ENCODE measurements around the gene BTBD16. TPM values are rescaled to one million over a fixed set of nuclear protein-coding genes. Genes with fewer than 3 reads are reported as not detected.
A peak's percentile ranks its signal among the peaks of the same experiment; 100 is the strongest.

Gene BTBD16
- total and polyA plus RNA-seq, 2 donors from 2014 or later = 0.34 to 1.2 TPM

DNA sequence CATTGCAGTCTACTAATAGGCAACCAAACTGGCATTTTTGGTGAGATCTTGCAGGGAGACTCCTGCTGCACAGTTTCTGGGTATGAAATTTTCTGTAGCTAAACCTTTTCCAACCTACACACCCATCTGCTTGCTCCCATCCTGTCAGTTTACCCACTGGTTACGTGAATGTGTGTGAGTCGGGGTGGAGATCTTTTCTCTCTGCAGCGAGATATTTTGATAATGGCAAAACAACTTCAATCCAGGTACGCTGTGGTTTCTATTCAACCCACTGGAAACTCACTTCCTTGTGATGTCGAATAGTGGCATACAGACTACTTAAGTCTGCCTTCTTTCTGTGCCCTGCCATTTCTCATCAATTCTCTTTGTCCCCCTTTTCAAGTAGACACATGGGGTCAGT is 107.9 kb downstream of the BTBD16 start:
- TF ChIP-seq CTCF (IDR thresholded peaks at IDR 0.05; ENCODE audit: borderline replicate concordance, extremely low read depth, insufficient read depth) = no peak
- FAIRE-seq (no peak), DNase-seq (no peak)
- intact Hi-C loops (cut with DNase I) = no loop called here
- no peaks in the 10 kb centered on the region for H3K36me3 ChIP-seq (ENCODE audit: control insufficient read depth in 2 of 3, insufficient read depth in 3 of 3, low read length in 3 of 3)
- H3K4me1 ChIP-seq (ENCODE audit: control insufficient read depth in 2 of 3, insufficient read depth in 2 of 3, low read depth in 1 of 3, low read length in 3 of 3) = peaks cover 0 to 13% (median 5%) of the 10 kb centered on the region in 3 donors
- no peak overlapping the region for H3K9ac ChIP-seq (ENCODE audit: low read length in 3 of 3)
- H3K27ac ChIP-seq (ENCODE audit: low read depth in 2 of 2, low read length in 2 of 2) = no peak overlapping the region
- no peaks in the 10 kb centered on the region for H3K27me3 ChIP-seq (ENCODE audit: control insufficient read depth, insufficient read depth, low read length)
- H3K4me3 ChIP-seq (ENCODE audit: low read length in 3 of 3) = no peak overlapping the region
- no peaks in the 10 kb centered on the region for H3K9me3 ChIP-seq (ENCODE audit: control insufficient read depth in 2 of 3, insufficient read depth in 1 of 3, low read length in 3 of 3)

DNA sequence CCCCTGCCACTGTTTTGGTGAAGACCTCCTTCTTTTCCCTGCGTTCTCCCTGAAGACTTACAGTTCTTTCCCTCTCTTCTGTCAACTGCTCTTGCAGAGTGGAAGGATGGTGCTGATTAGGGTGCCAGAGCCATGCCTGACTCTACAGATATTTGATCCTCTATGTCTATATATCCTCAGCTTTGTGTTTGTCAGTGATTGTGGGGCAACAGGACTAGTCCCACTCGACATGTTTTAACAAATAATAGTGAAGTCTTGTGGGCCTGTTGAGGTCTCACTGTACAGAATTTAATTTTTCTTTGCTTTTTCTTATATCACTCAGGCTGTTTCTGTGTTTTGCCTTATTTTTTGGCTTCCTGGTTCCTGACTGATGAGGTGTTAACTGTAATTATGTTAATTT is 108.4 kb downstream of the BTBD16 start:
- no peaks in the 10 kb centered on the region for H3K27me3 ChIP-seq (ENCODE audit: control insufficient read depth, insufficient read depth, low read length)
- H3K36me3 ChIP-seq (ENCODE audit: control insufficient read depth in 2 of 3, insufficient read depth in 3 of 3, low read length in 3 of 3) = no peaks in the 10 kb centered on the region
- FAIRE-seq = no peak
- H3K9ac ChIP-seq (ENCODE audit: low read length in 3 of 3) = no peak overlapping the region
- H3K4me3 ChIP-seq (ENCODE audit: low read length in 3 of 3) = no peak overlapping the region
- H3K27ac ChIP-seq (ENCODE audit: low read depth in 2 of 2, low read length in 2 of 2) = no peak overlapping the region
- no peaks in the 10 kb centered on the region for H3K9me3 ChIP-seq (ENCODE audit: control insufficient read depth in 2 of 3, insufficient read depth in 1 of 3, low read length in 3 of 3)
- intact Hi-C loops (cut with DNase I) = no loop called here
- no peak for DNase-seq
- no peak for TF ChIP-seq CTCF (IDR thresholded peaks at IDR 0.05; ENCODE audit: borderline replicate concordance, extremely low read depth, insufficient read depth)
- peaks cover 0 to 13% (median 5%) of the 10 kb centered on the region in 3 donors for H3K4me1 ChIP-seq (ENCODE audit: control insufficient read depth in 2 of 3, insufficient read depth in 2 of 3, low read depth in 1 of 3, low read length in 3 of 3)

DNA sequence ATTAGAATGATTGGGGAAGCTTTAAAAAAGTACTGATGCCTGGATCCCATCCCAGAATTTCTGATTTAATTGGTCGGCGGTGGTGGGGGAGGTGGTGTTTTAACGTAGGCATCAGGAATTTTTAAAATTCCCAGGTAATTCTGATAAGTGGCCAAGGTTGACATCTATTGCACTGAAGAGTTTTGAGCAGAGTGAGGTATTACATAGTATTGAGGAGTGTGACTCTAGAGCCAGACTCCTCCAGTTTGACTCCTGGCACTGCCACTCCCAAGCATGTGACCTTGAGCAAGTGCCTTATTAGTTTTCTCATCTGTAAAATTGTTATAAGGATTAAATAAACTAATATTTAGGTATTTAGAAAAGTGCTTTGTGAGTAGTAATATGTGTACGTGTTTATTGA is 109.6 kb downstream of the BTBD16 start:
- Histone ChIP-seq H3K9ac (ENCODE audit: low read length in 3 of 3) (no peak overlapping the region), H3K9me3 (ENCODE audit: control insufficient read depth in 2 of 3, insufficient read depth in 1 of 3, low read length in 3 of 3) (no peaks in the 10 kb centered on the region), H3K4me3 (ENCODE audit: low read length in 3 of 3) (peak overlapping the region in 1 of 3 donors; percentile 3), H3K27me3 (ENCODE audit: control insufficient read depth, insufficient read depth, low read length) (no peaks in the 10 kb centered on the region), H3K4me1 (ENCODE audit: control insufficient read depth in 2 of 3, insufficient read depth in 2 of 3, low read depth in 1 of 3, low read length in 3 of 3) (peaks cover 0 to 13% (median 5%) of the 10 kb centered on the region in 3 donors), H3K36me3 (ENCODE audit: control insufficient read depth in 2 of 3, insufficient read depth in 3 of 3, low read length in 3 of 3) (no peaks in the 10 kb centered on the region), H3K27ac (ENCODE audit: low read depth in 2 of 2, low read length in 2 of 2) (peak overlapping the region in 1 of 2 donors; percentile 39)
- FAIRE-seq (no peak), DNase-seq (no peak)
- no peak for TF ChIP-seq CTCF (IDR thresholded peaks at IDR 0.05; ENCODE audit: borderline replicate concordance, extremely low read depth, insufficient read depth)
- intact Hi-C loops (cut with DNase I) = no loop called here

DNA sequence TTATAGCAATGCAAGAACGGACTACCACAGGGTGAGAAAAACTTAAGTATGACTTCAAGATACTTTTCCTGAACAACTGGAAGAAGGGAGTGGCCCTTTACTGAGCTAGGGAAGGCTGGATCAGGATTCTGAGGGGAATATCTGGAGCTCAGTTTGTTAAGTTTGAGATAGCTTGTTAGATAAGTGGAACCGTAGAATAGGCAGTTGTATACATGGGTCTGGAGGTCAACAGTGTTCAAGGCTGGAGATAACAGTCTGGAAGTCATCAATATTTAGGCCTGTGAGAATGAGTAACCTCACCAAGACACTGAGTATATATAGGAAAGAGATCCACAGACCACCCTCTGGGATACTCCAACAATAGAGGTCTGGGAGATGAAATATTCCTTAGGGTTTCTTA is 110.6 kb downstream of the BTBD16 start:
- no peaks in the 10 kb centered on the region for H3K27me3 ChIP-seq (ENCODE audit: control insufficient read depth, insufficient read depth, low read length)
- H3K36me3 ChIP-seq (ENCODE audit: control insufficient read depth in 2 of 3, insufficient read depth in 3 of 3, low read length in 3 of 3) = no peaks in the 10 kb centered on the region
- no peaks in the 10 kb centered on the region for H3K9me3 ChIP-seq (ENCODE audit: control insufficient read depth in 2 of 3, insufficient read depth in 1 of 3, low read length in 3 of 3)
- no peak overlapping the region for H3K4me3 ChIP-seq (ENCODE audit: low read length in 3 of 3)
- intact Hi-C loops (cut with DNase I) = no loop called here
- no peak overlapping the region for H3K27ac ChIP-seq (ENCODE audit: low read depth in 2 of 2, low read length in 2 of 2)
- DNase-seq = no peak
- no peak for TF ChIP-seq CTCF (IDR thresholded peaks at IDR 0.05; ENCODE audit: borderline replicate concordance, extremely low read depth, insufficient read depth)
- no peak for FAIRE-seq
- no peak overlapping the region for H3K9ac ChIP-seq (ENCODE audit: low read length in 3 of 3)
- peaks cover 0 to 13% (median 5%) of the 10 kb centered on the region in 3 donors for H3K4me1 ChIP-seq (ENCODE audit: control insufficient read depth in 2 of 3, insufficient read depth in 2 of 3, low read depth in 1 of 3, low read length in 3 of 3)
